Measurements from ENCODE around the gene ZNF511. TPM values are rescaled to one million over a fixed set of nuclear protein-coding genes. Genes with fewer than 3 reads are reported as not detected.

ZNF511 gene
- polyA plus RNA-seq, 3 donors: 33.1 to 52.8 (median 40.8) TPM

DNA sequence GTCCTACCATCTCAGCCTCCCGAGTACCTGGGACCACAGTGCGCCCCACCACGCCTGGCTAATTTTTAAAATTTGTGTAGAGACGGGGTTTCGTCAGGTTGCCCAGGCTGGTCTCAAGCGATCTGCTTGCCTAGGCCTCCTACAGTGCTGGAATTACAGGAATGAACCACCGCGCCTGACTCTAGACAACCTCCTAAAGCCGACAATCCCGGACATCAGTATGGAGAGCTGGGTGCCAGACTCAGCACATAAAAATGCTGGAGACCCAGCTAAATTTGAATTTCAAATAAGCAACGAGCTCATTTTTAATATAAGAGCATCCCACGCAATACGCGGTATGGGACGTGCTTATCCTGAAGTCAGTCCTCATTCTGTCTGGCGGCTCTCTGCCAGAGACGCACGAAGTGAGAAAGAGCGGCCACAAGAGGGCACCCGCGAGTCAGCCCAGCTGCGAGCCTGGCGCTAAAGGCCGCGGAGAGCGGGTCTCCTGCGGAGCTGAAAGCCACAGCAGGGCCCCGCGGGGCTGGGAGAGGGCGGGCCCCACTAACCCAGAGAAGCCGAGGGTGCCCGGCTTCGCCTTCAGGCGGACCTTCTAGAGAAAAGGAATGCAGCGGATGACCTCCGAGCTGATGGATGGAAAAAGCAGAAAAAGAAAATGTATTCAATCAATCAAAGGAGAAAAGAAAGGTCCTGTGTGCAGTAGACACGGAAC lies 20.9 kb downstream of the ZNF511 start:
- DNase-seq: peak; percentile 79

DNA sequence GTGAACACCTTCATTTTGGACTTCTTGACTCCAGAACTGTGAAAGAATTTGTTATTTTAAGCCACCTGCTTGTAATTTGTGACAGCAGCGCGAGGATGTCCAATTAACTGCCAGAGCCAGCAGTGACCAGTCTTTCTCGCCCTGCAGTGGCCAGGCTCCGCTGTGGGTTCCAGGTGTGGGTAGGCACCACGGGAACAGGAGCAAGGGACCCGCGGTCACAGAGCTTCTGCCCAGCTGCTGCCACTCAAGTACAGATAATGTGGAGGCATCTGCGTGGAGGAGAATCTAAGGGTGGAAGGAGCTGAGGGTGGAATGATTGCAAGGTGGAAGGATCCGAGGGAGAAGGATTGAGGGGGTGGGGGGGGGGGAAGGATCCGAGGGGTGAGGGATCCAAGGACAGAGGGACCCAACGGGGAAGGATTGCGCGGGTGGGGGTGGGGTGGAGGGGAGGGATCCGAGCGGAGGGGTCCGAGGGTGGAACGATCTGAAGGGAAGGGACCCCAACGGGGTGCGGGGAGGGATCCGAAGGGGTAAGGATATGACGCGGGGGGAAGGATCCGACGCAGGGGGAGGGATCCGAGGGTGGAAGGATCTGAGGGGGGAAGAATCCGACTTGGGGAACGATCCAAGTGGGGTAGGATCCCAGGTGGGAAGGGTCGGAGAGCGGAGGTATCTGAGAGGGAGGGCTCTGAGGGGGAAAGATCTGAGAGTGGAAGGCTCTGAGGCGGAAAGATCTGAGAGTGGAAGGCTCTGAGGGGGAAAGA lies 24.4 kb downstream of the ZNF511 start:
- no peak for DNase-seq

GRCh38 chr10:133334503-133335245 lies 26.0 kb downstream of the ZNF511 start:
- DNase-seq: no peak

GRCh38 chr10:133335246-133336117 lies 26.8 kb downstream of the ZNF511 start:
- peak; percentile 67 for DNase-seq

GRCh38 chr10:133336118-133336576 lies 27.4 kb downstream of the ZNF511 start:
- DNase-seq: no peak

DNA sequence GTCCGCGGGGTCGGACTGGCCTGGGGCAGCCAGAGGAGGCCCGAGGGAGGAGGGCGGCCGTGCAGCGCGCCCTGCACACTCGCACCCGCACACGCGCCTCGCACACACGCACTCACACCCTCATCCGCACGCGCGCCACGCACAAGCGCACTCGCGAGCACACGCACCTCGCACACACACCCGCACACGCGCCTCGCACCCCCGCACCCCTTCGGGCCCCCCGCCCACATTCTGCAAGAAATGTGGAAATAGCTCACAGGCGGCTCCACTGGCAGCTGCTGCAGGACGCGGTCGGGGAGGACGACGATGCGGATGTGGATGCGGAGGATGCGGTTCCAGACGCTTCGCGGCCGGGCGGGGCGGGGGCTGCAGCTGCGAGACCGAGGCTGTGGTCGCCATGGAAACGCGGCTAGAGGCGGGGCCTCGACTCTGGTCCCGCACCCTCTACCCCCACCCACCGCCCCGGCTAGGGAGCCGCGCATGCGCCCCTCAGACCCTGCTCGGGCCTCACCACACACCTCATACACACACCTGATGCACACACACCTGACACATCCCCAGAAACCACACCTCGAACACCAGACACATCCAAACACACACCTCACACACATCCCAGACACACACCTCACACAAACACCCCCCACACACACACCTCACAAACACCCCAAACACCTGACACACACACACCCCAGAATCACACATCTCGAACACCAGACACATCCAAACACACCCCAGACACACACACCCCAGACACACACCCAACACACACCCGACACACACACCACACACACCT lies 28.1 kb downstream of the ZNF511 start, which contains the start of gene CALY:
TSS of gene CALY (minus strand) at position 320 of the 793 bp plus-strand sequence. CDS start 7,907 bp downstream, outside the sequence.
- no peak for DNase-seq

- no peak for DNase-seq
These were observed 28.6 kb downstream of the ZNF511 start for GRCh38 chr10:133337370-133337725.

DNA sequence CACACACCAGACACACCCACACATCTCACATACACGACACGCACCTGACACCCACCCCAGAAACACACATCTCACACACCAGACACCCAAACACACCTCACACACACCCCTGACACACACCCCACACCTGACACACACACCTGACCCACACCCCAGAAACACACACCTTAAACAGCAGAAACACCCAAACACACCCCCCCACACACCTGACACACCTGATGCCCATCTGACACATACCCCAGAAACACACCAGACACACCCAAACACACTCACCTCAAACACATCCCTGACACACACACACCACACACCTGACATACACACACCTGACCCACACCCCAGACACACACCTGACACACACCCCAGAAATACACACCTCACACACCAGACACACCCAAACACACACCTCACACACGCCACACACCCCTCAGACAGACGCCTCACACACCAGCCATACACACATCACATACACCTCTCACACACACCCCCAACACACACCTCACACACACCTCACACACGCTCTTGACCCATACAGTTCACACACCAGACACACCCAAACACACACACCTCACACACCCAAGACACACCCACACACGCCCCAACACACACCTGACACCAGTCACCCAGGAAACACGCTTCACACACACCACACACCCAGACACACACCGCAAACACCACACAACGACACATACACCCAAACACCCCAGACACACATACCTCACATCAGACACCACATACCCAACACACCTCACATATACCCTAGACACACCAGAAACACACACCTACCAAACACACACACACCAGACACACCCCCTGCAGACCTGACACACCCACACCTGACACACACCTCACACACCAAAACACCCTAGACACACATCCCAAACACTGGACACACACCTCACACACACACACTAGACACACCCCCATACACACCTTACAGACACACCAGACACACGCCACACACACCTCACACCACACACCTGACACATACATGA lies 29.7 kb downstream of the ZNF511 start:
- no peak for DNase-seq

GRCh38 chr10:133339708-133340380 lies 31.1 kb downstream of the ZNF511 start:
- no peak for DNase-seq

GRCh38 chr10:133341983-133342382 lies 33.3 kb downstream of the ZNF511 start:
- no peak for DNase-seq

- DNase-seq: no peak
These were observed 34.2 kb downstream of the ZNF511 start for GRCh38 chr10:133342942-133343341.

DNA sequence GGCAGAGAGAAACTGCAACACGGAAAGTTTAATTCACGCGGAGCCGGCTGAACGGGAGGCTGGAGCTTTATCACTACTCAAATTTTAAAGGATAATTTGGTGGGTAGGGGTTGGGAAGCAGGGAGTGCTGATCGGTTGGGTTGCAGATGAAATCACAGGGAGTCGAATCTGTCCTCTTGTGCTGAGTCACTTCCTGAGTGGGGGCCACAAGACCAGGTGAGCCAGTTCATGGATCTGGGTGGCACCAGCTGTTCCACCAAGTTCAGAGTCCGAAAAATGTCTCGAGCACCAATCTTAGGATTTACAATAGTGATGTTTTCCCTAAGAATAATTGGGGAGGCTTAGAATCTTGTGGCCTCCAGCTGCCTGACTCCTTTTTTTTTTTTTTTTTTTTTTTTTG lies 34.8 kb downstream of the ZNF511 start:
- DNase-seq: no peak

DNA sequence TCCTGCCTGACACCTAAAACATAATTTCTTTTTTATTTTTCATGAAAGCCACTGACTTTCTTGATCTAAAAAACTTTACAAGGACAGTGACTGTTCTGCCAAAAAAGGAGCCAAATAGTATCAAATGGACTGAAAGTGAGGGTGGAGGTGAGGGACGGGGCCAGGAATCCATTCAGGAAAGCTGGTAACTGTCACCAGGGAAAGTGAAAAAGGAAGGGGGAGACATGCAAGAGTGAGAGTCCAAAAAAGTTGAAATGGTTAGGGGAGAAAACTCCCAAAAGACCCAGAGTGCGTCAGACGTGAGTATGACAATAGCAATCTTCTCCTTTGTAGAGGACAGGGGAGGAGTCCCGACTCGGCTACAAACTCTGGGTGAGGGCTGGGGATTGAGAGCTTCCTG lies 35.5 kb downstream of the ZNF511 start:
- no peak for DNase-seq

- DNase-seq: no peak
These were observed 37.7 kb downstream of the ZNF511 start for GRCh38 chr10:133346413-133346812.

DNA sequence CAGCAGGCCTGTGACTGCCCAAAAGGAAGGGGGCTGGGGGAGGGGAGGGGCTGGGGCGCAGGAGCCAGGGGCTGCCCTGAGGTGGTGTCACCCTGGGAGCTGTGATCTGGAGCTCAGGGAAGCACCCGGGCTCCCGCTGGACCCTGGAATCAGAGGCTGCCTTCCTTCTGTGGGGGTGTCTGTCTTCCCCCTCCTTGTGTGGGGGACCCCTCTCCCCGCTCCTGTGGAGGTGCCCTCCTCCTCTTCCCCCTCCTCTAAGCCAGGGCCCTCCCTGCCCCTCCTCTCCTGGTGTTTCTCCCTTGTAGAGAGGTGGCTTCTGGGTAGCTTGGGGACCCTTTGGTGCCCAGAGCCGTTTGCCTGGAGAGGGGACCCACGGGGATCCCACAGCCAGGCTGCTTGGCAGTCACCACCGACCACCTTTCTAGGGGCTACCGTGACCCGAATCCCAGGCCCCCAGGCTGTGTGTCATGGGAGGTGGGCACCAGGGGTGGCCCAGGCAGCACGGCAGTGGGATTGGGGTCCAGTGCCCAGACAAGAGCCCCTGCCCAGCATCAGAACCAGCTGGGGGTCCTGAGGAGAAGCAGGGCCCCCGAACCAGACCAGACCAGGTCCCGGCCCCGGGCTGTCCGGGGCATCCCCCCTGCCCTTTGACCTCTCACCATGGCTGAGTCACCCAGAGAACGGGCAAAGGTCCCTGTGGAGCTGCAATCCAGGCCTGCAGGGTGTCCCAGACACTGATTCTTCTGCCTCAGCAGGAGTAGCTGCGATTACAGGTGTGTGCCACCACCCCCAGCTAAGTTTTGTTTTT lies 39.2 kb downstream of the ZNF511 start:
- DNase-seq: no peak

DNA sequence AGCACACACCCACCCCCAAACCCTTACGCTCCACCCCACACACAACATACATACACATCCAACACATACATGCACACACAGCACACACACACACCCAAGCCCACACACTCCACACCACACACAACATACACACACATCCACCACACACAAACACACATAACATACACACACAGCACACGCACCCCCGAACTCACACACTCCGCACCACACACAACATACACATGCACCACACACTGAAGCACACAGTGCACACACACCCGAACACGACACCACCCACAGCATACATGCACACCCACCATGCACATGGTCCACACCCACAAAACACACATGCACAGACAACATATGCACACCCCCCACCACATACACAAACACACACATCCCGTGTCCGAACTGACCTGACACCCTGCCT lies 40.5 kb downstream of the ZNF511 start:
- DNase-seq: no peak

DNA sequence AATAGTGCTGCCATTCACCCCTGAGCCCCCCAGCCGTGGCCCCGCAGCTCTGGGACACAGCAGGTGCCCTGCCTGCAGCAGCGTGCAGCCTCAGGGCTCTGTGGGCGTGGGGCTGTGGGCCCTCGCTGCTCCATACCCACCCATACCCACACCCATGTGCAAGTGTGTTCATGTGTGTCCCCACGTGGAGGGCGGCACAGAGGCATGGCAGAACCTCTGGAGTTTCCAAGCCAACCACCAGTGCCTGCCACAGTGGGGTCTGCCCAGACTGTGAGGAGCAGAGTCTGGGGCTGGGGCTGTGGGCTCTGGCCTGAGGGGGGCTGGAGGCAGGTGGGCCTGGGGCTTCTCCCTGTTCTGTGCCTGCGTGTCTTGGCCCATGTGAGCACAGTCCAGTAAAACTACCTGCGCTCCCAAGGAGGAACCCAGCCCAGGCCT lies 40.9 kb downstream of the ZNF511 start:
- no peak for DNase-seq
